ENCODE data around the gene FRMD3.
"Not testable (repeated sequence)": the region's sequence is repeated elsewhere in the genome, so short reads cannot be mapped to it uniquely, and the experiment has no call there.

FRMD3 gene

GRCh38 chr9:83521411-83521810, 16.8 kb downstream of the FRMD3 start:
- no peak for DNase-seq

DNA sequence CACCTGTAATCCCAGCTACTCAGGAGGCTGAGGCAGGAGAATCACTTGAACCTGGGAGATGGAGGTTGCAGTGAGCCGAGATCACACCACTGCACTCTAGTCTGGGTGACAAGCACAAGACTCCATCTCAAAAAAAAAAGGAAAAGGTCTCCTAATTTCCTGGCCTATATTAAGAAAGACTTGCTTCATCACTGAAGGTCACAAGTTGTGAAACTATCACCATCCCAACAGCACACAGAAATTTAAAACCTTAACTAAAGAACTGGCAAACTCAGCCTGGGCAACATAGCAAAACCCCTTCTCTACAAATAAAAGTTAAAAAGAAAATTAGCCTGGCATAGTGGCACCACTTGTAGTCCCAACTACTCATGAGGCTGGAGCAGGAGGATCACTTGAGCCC, 17.2 kb downstream of the FRMD3 start:
- no peak for DNase-seq

GRCh38 chr9:83520292-83520691, 17.9 kb downstream of the FRMD3 start:
- no peak for DNase-seq

GRCh38 chr9:83517980-83518379, 20.2 kb downstream of the FRMD3 start:
- not testable (repeated sequence) for DNase-seq

DNA sequence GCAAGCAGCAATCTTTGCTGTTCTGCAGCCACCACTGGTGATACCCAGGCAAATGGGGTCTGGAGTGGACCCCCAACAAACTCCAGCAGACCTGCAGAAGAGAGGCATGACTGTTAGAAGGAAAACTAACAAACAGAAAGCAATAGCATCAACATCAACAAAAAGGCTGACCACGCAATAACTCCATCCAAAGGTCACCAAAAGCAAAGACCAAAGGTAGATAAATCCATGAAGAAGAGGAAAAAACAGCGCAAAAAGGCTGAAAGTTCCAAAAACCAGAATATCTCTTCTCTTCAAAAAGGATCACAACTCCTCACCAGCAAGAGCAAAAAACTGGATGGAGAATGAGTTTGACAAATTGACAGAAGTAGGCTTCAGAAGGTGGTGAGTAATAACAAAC, 23.4 kb downstream of the FRMD3 start:
- no peak for DNase-seq

- DNase-seq = no peak
Measured at GRCh38 chr9:83512621-83513020, 25.6 kb downstream of the FRMD3 start.

- DNase-seq = no peak
Measured at GRCh38 chr9:83511051-83511450, 27.1 kb downstream of the FRMD3 start.

GRCh38 chr9:83509402-83509801, 28.8 kb downstream of the FRMD3 start:
- DNase-seq = no peak

- no peak for DNase-seq
Measured at GRCh38 chr9:83508067-83508466, 30.1 kb downstream of the FRMD3 start.

GRCh38 chr9:83505282-83505681, 32.9 kb downstream of the FRMD3 start:
- DNase-seq = no peak

GRCh38 chr9:83503866-83504265, 34.3 kb downstream of the FRMD3 start:
- no peak for DNase-seq

DNA sequence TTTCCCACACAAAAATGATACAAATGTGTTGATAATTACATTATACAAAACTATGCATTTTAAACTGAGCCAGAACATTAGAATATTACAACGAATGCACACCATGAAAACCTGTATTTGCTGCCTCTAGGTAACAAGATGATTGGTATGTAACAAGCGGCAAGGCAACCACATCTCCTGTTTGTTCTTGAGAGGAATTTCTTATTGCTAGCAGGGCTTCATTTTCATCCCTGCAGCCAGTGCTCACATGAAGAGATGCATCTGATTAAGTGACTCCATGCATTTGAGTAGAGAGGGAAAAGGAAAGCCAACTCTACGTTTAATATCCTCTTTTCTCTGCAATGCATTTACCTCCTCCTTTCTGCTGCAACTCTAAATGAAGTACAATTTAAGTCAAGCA, 36.6 kb downstream of the FRMD3 start:
- DNase-seq = no peak

DNA sequence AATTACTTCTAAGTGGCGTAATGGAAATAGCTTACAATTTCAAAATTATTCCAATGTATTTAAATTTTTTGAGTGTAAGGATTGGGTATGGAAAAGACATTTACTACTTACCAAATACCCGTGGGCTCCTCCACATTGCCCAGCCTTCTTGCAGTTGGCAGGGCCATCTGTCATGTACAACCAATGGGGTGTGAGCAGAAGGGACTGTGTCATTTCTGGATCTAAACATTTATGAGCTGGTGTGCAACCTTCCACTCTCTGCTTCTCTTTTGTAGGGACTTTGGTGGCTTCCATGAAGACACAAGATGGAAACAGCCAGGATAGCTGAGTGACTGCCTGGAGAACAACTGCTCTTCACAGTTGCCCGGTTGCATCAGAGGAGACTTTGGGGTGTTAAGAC, 40.8 kb downstream of the FRMD3 start:
- no peak for DNase-seq

GRCh38 chr9:83491995-83492394, 46.2 kb downstream of the FRMD3 start:
- no peak for DNase-seq

GRCh38 chr9:83491413-83491812, 46.8 kb downstream of the FRMD3 start:
- DNase-seq = no peak

DNA sequence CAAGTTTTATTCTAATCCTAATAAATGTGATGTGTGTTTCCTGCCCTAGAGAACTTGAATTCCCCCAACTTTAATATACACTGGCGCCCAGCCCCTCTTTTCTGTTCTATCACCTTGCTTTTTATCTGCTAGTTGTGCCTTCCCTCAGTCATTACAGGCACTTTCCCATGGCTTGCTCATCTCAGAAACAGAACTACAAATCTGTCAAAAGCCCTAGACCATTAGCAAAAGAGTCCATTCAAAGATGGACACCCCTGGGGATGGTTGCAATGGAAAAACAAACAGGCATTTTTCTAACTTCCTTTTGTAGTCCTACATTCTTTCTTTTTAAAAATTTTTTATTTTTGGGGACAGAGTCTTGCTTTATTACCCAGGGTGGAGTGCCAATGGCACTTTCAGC, 48.2 kb downstream of the FRMD3 start:
- no peak for DNase-seq

GRCh38 chr9:83484990-83485389, 53.2 kb downstream of the FRMD3 start:
- DNase-seq = no peak

GRCh38 chr9:83483223-83483622, 55.0 kb downstream of the FRMD3 start:
- DNase-seq = no peak

DNA sequence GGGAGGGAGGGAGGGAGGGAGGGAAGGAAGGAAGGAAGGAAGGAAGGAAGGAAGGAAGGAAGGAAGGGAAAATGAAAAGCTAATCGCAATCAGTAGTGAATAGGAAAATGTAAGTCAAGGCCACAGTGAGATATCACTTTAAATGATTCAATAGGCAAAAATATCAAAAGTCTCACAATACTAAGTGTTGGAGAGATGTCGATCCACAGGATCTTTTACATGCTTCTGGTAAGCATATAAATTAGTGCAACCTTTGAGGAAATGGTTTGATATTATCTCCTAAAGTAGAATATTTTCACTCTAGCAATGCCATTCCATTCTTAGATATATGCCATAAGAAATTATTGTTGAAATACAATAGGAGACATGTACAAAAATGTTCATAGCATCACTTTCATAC, 58.4 kb downstream of the FRMD3 start:
- no peak for DNase-seq

- no peak for DNase-seq
Measured at GRCh38 chr9:83477571-83477970, 60.6 kb downstream of the FRMD3 start.

DNA sequence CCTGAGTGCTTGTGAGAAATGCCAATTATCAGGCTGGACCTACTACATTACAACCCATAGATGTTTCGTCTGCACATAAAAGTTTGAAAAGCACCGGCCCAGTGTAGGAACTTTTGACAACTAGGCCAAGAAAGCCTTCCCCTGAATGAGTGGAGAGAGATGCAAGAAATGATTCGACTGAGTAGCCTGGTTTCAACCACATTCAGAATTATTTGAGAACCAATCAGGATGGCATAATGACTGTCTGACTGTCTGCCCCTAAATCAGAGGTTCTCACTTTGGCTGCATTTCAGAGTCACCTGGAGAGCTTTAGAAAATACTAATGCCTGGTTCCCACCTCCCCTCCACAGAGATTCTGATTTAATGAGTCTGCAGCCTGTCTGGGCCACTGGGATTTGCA, 61.1 kb downstream of the FRMD3 start:
- no peak for DNase-seq

DNA sequence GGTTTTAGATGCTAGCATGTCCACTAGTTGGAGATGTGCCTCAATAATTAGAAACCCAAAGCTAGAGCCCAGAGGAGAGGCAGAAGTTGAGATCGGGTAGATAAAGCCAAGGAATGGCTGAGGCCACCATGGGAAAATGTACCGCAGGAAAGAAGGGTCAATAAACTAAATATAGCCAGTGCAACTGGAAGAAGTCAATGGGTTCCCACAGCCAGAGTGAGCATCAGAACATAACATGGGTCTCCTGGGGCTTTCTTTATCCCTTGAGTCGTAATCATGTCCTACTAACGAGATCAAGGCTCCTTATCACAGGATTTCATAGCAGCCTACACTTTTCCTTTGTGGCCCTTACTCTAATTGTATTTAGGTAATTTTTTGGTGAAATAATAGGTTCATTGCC, 61.7 kb downstream of the FRMD3 start:
- DNase-seq = no peak

DNA sequence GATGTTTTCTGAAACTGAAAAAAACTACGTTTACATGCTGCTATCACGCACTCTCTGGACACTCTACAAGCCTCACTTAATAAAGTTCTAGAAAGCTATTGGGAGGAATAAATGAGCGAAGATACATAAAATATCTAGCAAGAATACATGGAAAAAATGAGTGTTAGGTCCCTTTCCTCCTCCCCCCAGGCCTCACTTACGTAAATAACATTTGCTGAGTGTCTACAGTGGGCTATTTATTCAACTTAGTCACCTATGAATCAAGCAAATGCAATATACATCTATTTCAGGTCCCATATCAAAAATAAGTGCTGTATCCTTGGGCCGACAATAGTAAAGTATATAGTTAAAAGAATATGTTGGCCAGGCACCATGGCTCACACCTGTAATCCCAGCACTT, 62.5 kb downstream of the FRMD3 start:
- no peak for DNase-seq

GRCh38 chr9:83474631-83475030, 63.6 kb downstream of the FRMD3 start:
- no peak for DNase-seq

DNA sequence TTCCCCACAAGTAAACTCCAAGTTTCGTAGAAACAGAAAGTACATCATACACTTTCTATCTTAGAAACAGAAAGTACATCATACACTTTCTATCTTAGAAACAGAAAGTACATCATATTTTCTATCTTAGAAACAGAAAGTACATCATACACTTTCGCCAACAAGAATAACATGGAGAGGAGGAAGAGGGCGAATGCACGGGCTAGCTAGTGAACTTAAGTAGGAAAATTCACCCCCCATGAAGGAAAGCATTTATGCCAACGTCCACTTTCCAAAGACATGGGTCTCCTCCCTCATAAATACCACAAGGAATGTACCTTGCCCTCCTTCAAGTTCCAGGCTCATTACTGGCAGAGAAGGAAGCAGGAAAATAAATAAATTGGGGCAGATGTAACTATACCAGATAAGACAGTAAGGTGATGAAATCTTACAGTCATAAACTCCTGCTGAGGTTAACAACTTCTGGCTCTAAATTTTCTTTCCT, 64.7 kb downstream of the FRMD3 start:
- no peak for DNase-seq

GRCh38 chr9:83472764-83473163, 65.4 kb downstream of the FRMD3 start:
- DNase-seq = no peak
